A549 (cell line): ENCODE measurements around the gene SLC35B2. TPM values are rescaled to one million over a fixed set of nuclear protein-coding genes. Genes with fewer than 3 reads are reported as not detected.

Experiments
- ATAC-seq, 2 experiments: fragments of 200-7000 bp in 1 of 2; fragments of >200 bp in 1 of 2; cut with Nextera tagmentation in 1 of 2; cut with Tn5 transposase in 1 of 2; 3 replicates each; pipeline versions ENCODE4 v1.8.0 to v1.9.1; 2018 to 2020; ENCODE audit warnings: mild to moderate bottlenecking in 1 of 2, moderate library complexity in 1 of 2
- CTCF ChIA-PET: fragments of 300-600 bp; sonication (Branson Sonifier 250); formaldehyde crosslinking; extraction: SDS; loops from one replicate; lab custom pipeline; 2021; ENCODE audit warnings: antibody characterized with exemption, inconsistent platforms; lab: Yijun Ruan, JAX
- POLR2A ChIA-PET: fragments of 350-600 bp; formaldehyde crosslinking; extraction: SDS; loops from one replicate; lab custom pipeline; 2021; ENCODE audit warnings: antibody characterized with exemption, inconsistent platforms; lab: Yijun Ruan, JAX
- DNase-seq, 2 experiments: peaks; one replicate each; pipeline versions ENCODE4 v3.0.0 to v3.0.0-alpha.2; 2011 to 2016; ENCODE audit warnings: low read depth in 1 of 2, low spot score in 1 of 2
- FAIRE-seq: peaks from 2 replicates; lab custom pipeline; 2011; peaks lifted over from hg19 to GRCh38; lab: Jason Lieb, UNC
- H3K27ac ChIP-seq, 2 experiments: fragments of >200 bp; sonication (Bioruptor Twin); formaldehyde crosslinking; 3 replicates each; pipeline ENCODE4 v1.5.1; 2016 to 2017
- H3K4me1 ChIP-seq: fragments of >200 bp; sonication (Bioruptor Twin); formaldehyde crosslinking; 3 replicates; pipeline ENCODE4 v1.6.1; 2016
- H3K4me2 ChIP-seq: fragments of >200 bp; sonication (Bioruptor Twin); formaldehyde crosslinking; 3 replicates; pipeline ENCODE4 v1.6.1; 2016
- H3K4me3 ChIP-seq: fragments of >200 bp; sonication (Bioruptor Twin); formaldehyde crosslinking; 3 replicates; pipeline ENCODE4 v1.5.1; 2016
- H3K9me3 ChIP-seq: fragments of >200 bp; sonication (Bioruptor Twin); formaldehyde crosslinking; 3 replicates; pipeline ENCODE4 v1.6.1; 2016
- CBX2 ChIP-seq: fragments of 200-600 bp; sonication (generic); IDR thresholded peaks from 2 replicates; pipeline ENCODE4 v1.6.1; 2016; ENCODE audit warnings: low read depth, mild to moderate bottlenecking, borderline replicate concordance
- CBX8 ChIP-seq: fragments of 200-600 bp; sonication (generic); IDR thresholded peaks from 2 replicates; pipeline ENCODE4 v1.6.1; 2016
- CHD4 ChIP-seq: fragments of 200-600 bp; sonication (generic); IDR thresholded peaks from 2 replicates; pipeline ENCODE4 v1.6.1; 2016; ENCODE audit warnings: antibody characterized with exemption, mild to moderate bottlenecking, borderline replicate concordance
- EP300 ChIP-seq, 2 experiments: fragments of >200 bp; sonication (Bioruptor Twin); formaldehyde crosslinking; IDR thresholded peaks; 2 replicates in 1 of 2; 3 replicates in 1 of 2; pipeline ENCODE4 v1.6.1; 2016 to 2017
- ESRRA ChIP-seq: fragments of 150-350 bp; IDR thresholded peaks from 2 replicates; pipeline ENCODE4 v1.6.1; 2014; ENCODE audit warnings: mild to moderate bottlenecking, low read length, borderline replicate concordance
- GATA3 ChIP-seq: IDR thresholded peaks from 2 replicates; pipeline ENCODE4 v1.6.1; 2012; ENCODE audit warnings: borderline replicate concordance
- HDAC2 ChIP-seq: fragments of 200-600 bp; sonication (generic); IDR thresholded peaks from 2 replicates; pipeline ENCODE4 v1.6.1; 2016
- HOXA7 ChIP-seq: fragments of 250-450 bp; sonication (Bioruptor Pico); IDR thresholded peaks from 2 replicates; pipeline ENCODE4 v1.5.0; 2020; ENCODE audit warnings: mild to moderate bottlenecking, moderate library complexity
- MAZ ChIP-seq: fragments of 150-350 bp; IDR thresholded peaks from 2 replicates; pipeline ENCODE4 v1.6.1; 2014; ENCODE audit warnings: antibody characterized with exemption, low read depth, low read length, borderline replicate concordance
- MYC ChIP-seq: IDR thresholded peaks from 2 replicates; pipeline ENCODE4 v1.6.1; 2012; ENCODE audit warnings: mild to moderate bottlenecking, inconsistent platforms, low read length, improper control_type of control experiment, borderline replicate concordance
- POLR2A ChIP-seq: IDR thresholded peaks from 2 replicates; pipeline ENCODE4 v1.6.1; 2012; ENCODE audit warnings: mild to moderate bottlenecking, low read length
- RARB ChIP-seq: fragments of 250-450 bp; sonication (Bioruptor Pico); IDR thresholded peaks from 2 replicates; pipeline ENCODE4 v1.8.0; 2021; ENCODE audit warnings: mild to moderate bottlenecking, moderate library complexity
- RFX5 ChIP-seq: fragments of 450-650 bp; IDR thresholded peaks from 2 replicates; pipeline ENCODE4 v1.7.1; 2014; ENCODE audit warnings: antibody characterized with exemption, mild to moderate bottlenecking, moderate library complexity
- TP53 ChIP-seq: fragments of 250-450 bp; sonication (Bioruptor Pico); IDR thresholded peaks from 2 replicates; pipeline ENCODE4 v1.5.0; 2021; ENCODE audit warnings: mild to moderate bottlenecking, moderate library complexity
- ZNF302 ChIP-seq: fragments of 250-450 bp; sonication (Bioruptor Pico); IDR thresholded peaks from 2 replicates; pipeline ENCODE4 v1.9.0; 2021; ENCODE audit warnings: inconsistent platforms, mild to moderate bottlenecking, moderate library complexity
- ZSCAN20 ChIP-seq: fragments of 250-450 bp; sonication (Bioruptor Pico); IDR thresholded peaks from 2 replicates; pipeline ENCODE4 v1.8.0; 2022; ENCODE audit warnings: mild to moderate bottlenecking, moderate library complexity
- WGBS: methylation state at CpG from one replicate; pipeline ENCODE4 v1.1.6; 2017; ENCODE audit errors: missing lambda C conversion rate; 5-methylcytosine and 5-hydroxymethylcytosine counted together
- polyA plus RNA-seq, 4 experiments: library from polyadenylated mRNA; depleted of rRNA in 3 of 4; stranded (reverse); fragments of >200 nt; fragmentation: RNase III in 1 of 4; extraction: RNeasy Plus Mini Kit Qiagen cat#74134 plus additional on column Dnase treatment in 1 of 4; gene quantifications; 2 replicates in 3 of 4; 3 replicates in 1 of 4; pipeline ENCODE4 v1.2.3, GENCODE V29; 2011 to 2017
- TF ChIP-seq, protein P1 (sequence below): fragments of >200 bp; sonication (Bioruptor Twin); formaldehyde crosslinking; IDR thresholded peaks from 3 replicates; pipeline ENCODE4 v1.6.1; 2016
- TF ChIP-seq, protein P2 (sequence below): IDR thresholded peaks from 2 replicates; pipeline ENCODE4 v1.6.1; 2012; ENCODE audit warnings: low read depth, borderline replicate concordance
- TF ChIP-seq, protein P3 (sequence below): IDR thresholded peaks from 2 replicates; pipeline ENCODE4 v1.6.1; 2012
- TF ChIP-seq, protein P4 (sequence below): fragments of 450-650 bp; IDR thresholded peaks from 2 replicates; pipeline ENCODE4 v1.6.1; 2014; ENCODE audit warnings: antibody characterized with exemption
- TF ChIP-seq, protein P5 (sequence below): IDR thresholded peaks from 2 replicates; pipeline ENCODE4 v1.6.1; 2012

Gene SLC35B2
- polyA plus RNA-seq, 2 of the 4 experiments (the other 2 are of a cell fraction), result 44.5 to 45.6 TPM

DNA sequence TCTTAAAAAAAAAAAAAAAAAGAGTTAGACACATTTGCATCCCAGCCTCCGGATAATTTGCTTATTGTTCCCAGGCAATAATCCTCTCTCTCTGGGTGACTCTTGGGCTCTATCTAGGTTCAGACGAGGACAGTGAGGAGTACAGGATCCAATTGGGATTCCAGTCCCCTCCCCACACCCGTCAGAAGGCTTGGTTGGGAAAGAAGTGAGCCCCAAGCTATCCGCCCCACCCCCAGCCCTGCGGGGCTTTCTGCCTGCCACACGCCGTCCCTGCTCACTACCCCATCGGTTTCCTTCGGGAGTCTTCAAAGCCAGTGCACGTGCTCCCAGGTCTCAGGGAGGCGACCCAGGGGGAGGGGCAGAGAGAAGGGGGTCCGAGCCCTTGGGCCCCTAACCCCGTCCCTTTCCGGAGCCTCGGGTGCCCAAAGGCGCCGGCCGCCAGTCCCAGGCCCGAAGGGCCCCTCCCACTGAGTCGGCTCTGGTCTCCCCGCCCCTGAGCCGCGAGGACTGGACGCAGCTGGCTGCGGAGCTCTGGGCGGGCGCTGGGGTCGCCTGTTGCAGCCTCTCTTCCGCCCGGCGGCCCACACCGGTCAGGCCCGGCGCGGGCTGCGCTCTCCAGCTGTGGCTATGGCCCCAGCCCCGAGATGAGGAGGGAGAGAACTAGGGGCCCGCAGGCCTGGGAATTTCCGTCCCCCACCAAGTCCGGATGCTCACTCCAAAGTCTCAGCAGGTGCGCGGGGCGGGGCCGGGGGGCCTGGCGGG lies 38.1 kb downstream of the SLC35B2 start:
- FAIRE-seq, result no peak
- Histone ChIP-seq H3K9me3 (no peaks in the 10 kb centered on the region), H3K4me1 (peaks cover 48% of the 10 kb centered on the region), H3K4me3 (peak overlapping the region; percentile 51), H3K4me2 (peak overlapping the region; percentile 85), H3K27ac (peak overlapping the region; percentile 77 to 92)
- peak; percentile 61 to 78 for ATAC-seq
- ChIA-PET CTCF (interaction anchor here (0.6 to 1.3 kb wide), 3 partner anchors 9 to 141 kb away, joined by 3 to 8 read pairs (median 4); no protein-coding TSS in a partner anchor), POLR2A (interaction anchor here (0.9 to 1.4 kb wide), 3 partner anchors 16 to 92 kb away, joined by 4 to 10 read pairs (median 5); partner anchors contain the start of genes HSP90AB1, MRPL14 and TMEM63B)
- TF ChIP-seq POLR2A, result peak; percentile 42
- TF ChIP-seq, protein P1, sequence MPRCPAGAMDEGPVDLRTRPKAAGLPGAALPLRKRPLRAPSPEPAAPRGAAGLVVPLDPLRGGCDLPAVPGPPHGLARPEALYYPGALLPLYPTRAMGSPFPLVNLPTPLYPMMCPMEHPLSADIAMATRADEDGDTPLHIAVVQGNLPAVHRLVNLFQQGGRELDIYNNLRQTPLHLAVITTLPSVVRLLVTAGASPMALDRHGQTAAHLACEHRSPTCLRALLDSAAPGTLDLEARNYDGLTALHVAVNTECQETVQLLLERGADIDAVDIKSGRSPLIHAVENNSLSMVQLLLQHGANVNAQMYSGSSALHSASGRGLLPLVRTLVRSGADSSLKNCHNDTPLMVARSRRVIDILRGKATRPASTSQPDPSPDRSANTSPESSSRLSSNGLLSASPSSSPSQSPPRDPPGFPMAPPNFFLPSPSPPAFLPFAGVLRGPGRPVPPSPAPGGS, result 0 out of 3 replicates have a peak, but pooled peaks have one; percentile 42
- TF ChIP-seq, protein P2, sequence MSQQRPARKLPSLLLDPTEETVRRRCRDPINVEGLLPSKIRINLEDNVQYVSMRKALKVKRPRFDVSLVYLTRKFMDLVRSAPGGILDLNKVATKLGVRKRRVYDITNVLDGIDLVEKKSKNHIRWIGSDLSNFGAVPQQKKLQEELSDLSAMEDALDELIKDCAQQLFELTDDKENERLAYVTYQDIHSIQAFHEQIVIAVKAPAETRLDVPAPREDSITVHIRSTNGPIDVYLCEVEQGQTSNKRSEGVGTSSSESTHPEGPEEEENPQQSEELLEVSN, result peak; percentile 41; the same call in 1 of the 2 replicates
- TF ChIP-seq, protein P3, sequence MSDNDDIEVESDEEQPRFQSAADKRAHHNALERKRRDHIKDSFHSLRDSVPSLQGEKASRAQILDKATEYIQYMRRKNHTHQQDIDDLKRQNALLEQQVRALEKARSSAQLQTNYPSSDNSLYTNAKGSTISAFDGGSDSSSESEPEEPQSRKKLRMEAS, result peak; percentile 47; the same call in 1 of the 2 replicates
- TF ChIP-seq, protein P4, sequence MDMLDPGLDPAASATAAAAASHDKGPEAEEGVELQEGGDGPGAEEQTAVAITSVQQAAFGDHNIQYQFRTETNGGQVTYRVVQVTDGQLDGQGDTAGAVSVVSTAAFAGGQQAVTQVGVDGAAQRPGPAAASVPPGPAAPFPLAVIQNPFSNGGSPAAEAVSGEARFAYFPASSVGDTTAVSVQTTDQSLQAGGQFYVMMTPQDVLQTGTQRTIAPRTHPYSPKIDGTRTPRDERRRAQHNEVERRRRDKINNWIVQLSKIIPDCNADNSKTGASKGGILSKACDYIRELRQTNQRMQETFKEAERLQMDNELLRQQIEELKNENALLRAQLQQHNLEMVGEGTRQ, result no peak
- 2% methylated on average over 12 of the region's 45 CpGs for WGBS
- DNase-seq, result peak; percentile 40 to 57

DNA sequence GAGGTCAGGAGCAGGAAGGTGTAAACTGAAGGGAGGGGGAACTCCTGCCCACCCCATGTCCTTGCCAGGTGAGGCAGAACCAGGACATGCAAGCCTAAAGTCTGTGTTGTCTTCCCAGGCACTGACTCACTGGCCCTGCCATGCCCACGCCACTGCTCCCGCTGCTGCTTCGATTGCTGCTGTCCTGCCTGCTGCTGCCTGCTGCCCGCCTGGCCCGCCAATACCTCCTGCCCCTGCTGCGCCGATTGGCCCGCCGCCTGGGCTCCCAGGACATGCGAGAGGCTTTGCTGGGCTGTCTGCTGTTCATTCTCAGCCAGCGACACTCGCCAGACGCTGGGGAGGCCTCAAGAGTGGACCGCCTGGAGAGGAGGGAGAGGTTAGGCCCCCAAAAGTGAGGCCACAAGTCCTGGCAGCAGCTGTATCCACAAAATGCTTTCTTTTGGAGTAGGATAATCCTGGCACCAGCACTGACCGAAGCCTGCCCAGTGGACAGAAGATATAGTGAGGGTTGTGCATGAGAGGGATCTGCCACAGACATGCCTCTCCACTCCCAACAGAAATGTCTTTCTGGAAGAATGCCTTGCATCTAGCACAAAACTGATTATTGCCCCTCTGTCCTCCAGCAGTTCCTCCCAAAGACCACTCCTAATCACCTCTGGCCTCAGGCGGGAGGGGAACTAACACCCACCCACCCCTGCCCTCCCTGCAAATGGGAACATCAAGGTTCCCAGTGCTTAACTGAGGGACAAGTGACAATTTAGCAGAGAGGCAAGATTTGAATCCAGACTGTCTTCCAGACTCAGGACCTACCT lies 39.8 kb downstream of the SLC35B2 start:
- peak overlapping the region in 1 of 2 experiments; percentile 57; a peak in 1 of 6 replicates for H3K27ac ChIP-seq
- CTCF ChIA-PET, result interaction anchor here (0.7 to 2.3 kb wide), 4 partner anchors 17 to 45 kb away, joined by 3 to 7 read pairs (median 4); no protein-coding TSS in a partner anchor
- H3K9me3 ChIP-seq, result no peaks in the 10 kb centered on the region
- DNase-seq, result no peak
- TF ChIP-seq ZSCAN20 (CRISPR knock-in tag) (no peak), POLR2A (no peak), CBX2 (no peak)
- TF ChIP-seq, all 56 proteins: peak for 0
- H3K4me2 ChIP-seq, result peak overlapping the region; percentile 85; the same call in 2 of the 3 replicates
- 92% methylated on average over 9 of the region's 16 CpGs for WGBS
- POLR2A ChIA-PET, result no interaction called here
- H3K4me1 ChIP-seq, result peaks cover 42% of the 10 kb centered on the region
- ATAC-seq (no peak), FAIRE-seq (no peak)
- H3K4me3 ChIP-seq, result no peak overlapping the region

DNA sequence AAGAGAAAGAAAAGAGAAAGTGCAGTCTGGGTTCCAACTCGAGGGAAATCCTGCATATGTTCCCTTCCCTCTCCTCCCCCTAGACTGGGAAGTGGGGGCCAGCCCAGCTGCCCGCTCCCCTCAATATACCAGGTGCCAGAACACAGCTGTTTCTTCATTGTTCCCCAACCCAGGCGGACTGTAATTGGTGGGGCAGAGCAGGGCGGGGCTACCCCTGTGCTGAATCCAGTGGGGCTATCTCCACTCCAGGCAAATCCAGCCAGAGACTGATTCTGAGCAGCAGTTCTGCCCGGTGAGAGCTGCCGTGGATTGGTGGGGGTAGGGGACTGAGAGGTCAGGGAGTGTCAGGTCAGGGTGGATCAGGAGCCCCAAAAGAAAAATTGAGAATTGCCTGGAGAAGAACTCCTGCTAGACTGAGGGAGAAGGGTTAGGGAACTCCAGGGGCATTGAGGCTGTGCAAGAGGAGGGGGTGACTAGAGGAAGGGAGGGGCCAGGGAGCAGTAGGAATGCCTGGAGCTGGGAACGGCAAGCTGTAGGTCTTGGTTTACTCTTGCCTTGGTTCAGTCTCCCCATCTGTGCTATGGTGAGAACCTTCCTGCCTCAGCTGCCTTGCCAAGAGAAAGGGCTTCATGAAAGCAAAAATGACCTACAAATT lies 40.5 kb downstream of the SLC35B2 start, which contains the start of gene MYMX:
MYMX (plus strand) TSS at position 250 of the 655 bp plus-strand sequence. CDS start 546 bp downstream, outside the sequence.
- Histone ChIP-seq H3K4me1 (peaks cover 35% of the 10 kb centered on the region), H3K9me3 (no peaks in the 10 kb centered on the region), H3K4me3 (no peak within 1 kb of the TSS), H3K27ac (peak within 1 kb of the TSS in 1 of 2 experiments; percentile 57; a peak in 1 of 6 replicates)
- CTCF ChIA-PET, result interaction anchor here (0.7 to 2.3 kb wide), 7 partner anchors 18 to 169 kb away, joined by 3 to 7 read pairs (median 3); partner anchors contain the start of gene SLC35B2
- 64% methylated on average over 7 of the region's 7 CpGs for WGBS
- FAIRE-seq, result no peak
- TF ChIP-seq, protein P5, sequence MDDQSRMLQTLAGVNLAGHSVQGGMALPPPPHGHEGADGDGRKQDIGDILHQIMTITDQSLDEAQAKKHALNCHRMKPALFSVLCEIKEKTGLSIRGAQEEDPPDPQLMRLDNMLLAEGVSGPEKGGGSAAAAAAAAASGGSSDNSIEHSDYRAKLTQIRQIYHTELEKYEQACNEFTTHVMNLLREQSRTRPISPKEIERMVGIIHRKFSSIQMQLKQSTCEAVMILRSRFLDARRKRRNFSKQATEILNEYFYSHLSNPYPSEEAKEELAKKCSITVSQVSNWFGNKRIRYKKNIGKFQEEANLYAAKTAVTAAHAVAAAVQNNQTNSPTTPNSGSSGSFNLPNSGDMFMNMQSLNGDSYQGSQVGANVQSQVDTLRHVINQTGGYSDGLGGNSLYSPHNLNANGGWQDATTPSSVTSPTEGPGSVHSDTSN, result no peak
- no peak for TF ChIP-seq ZNF302 (CRISPR knock-in tag)
- TF ChIP-seq GATA3, result no peak
- no peak for TF ChIP-seq TP53 (CRISPR knock-in tag)
- TF ChIP-seq RARB (CRISPR knock-in tag), result no peak
- TF ChIP-seq HDAC2, result no peak
- no peak for TF ChIP-seq MAZ
- no peak for TF ChIP-seq CBX8
- no peak for TF ChIP-seq HOXA7 (CRISPR knock-in tag)
- no peak for TF ChIP-seq CHD4
- no peak for TF ChIP-seq EP300 (IDR thresholded peaks at IDR 0.05)
- TF ChIP-seq MYC, result no peak
- no peak for TF ChIP-seq RFX5
- TF ChIP-seq ESRRA, result no peak
- TF ChIP-seq, all 56 proteins: peak for 0
- DNase-seq, result no peak
- no peak within 1 kb of the TSS; the same call in 2 of the 3 replicates for H3K4me2 ChIP-seq
- POLR2A ChIA-PET, result no interaction called here
- ATAC-seq, result no peak
